ENCODE data around the gene MARK4.

MARK4 gene

DNA sequence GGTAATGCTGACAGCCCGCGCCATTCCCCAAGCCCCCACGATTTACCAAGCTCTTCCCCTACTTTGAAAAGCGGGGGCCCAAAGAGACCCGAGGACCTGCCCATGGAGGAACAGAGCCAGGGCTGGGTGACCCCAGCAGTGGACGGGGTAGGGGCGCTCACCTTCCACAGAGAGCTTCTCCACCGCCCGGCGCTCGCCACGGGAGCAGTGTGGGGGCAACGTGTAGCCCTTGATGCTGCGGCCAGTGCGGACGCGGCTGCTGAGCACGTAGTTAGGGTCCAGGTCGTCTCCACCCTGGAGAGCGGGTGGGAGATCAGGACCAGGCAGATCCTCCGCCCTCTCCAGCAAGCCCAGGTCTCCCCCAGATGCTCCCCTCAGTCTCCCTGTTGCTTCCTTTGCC, 64.2 kb downstream of the MARK4 start:
- TF ChIP-seq, protein P1, sequence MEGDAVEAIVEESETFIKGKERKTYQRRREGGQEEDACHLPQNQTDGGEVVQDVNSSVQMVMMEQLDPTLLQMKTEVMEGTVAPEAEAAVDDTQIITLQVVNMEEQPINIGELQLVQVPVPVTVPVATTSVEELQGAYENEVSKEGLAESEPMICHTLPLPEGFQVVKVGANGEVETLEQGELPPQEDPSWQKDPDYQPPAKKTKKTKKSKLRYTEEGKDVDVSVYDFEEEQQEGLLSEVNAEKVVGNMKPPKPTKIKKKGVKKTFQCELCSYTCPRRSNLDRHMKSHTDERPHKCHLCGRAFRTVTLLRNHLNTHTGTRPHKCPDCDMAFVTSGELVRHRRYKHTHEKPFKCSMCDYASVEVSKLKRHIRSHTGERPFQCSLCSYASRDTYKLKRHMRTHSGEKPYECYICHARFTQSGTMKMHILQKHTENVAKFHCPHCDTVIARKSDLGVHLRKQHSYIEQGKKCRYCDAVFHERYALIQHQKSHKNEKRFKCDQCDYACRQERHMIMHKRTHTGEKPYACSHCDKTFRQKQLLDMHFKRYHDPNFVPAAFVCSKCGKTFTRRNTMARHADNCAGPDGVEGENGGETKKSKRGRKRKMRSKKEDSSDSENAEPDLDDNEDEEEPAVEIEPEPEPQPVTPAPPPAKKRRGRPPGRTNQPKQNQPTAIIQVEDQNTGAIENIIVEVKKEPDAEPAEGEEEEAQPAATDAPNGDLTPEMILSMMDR (IDR thresholded peaks at IDR 0.05; ENCODE audit: extremely low read depth, insufficient read depth, missing control alignments): no peak
- in situ Hi-C loops (cut with MboI; ENCODE audit: low pct_unique_long_range_greater_than_20kb, low sequenced_read_pairs, unreplicated experiment): no loop called here
- DNase-seq (ENCODE audit: low spot score): no peak

DNA sequence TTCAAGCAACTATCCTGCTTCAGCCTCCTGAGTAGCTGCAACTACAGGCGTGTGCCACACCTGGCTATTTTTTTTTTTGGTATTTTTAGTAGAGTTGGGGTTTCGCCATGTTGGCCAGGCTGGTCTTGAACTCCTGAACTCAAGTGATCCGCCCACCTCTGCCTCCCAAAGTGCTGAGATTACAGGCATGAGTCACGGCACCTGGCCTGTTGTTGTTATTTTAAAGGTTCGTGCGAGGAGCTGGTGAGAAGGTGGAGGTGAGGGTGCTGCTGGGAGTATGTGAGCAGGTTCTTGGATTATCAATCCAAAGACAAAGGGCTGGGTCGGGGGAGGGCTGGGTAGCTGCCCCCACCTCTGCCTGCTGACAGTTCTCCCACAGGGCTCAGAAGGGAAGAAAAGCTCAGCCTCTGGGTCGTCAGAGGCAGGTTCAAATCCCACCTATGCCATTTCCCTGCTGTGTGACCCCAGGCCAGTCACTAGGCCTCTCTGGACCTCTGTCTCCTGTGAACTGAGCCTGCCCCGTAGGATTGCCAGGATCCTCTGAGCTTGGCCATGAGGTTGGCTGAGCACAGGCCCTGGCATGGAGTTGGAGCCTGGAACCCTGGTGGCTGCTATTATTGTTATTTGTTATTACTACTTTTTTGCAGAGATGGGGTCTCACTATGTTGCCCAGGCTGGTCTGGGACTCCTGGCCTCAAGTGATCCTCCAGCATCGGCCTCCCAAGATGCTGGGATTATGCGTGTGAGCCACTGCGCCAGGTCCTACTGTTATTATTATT, 70.1 kb downstream of the MARK4 start:
- in situ Hi-C loops (cut with MboI; ENCODE audit: low pct_unique_long_range_greater_than_20kb, low sequenced_read_pairs, unreplicated experiment): no loop called here
- TF ChIP-seq, protein P1 (IDR thresholded peaks at IDR 0.05; ENCODE audit: extremely low read depth, insufficient read depth, missing control alignments): no peak
- DNase-seq (ENCODE audit: low spot score): no peak

DNA sequence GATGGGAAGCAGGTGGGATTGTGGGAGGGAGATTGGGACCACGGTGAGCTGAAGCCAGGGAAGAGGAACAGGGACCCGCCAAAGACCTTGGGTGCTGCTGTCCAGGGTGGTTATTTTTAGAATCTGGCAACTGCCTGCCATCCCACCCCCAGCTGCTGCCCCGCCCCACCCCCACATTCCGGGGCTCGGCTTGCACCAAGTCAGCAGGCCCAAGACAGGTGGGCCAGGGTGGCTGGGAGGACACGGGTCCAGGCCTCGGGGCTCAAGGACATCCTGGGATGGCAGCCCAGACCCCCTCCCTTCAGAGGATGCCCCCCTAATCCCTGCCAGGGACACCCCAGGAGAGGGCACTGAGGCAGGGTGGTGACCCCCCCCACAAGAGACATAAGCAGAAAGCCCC, 70.8 kb downstream of the MARK4 start:
- in situ Hi-C loops (cut with MboI; ENCODE audit: low pct_unique_long_range_greater_than_20kb, low sequenced_read_pairs, unreplicated experiment): no loop called here
- no peak for DNase-seq (ENCODE audit: low spot score)
- TF ChIP-seq, protein P1 (IDR thresholded peaks at IDR 0.05; ENCODE audit: extremely low read depth, insufficient read depth, missing control alignments): no peak

DNA sequence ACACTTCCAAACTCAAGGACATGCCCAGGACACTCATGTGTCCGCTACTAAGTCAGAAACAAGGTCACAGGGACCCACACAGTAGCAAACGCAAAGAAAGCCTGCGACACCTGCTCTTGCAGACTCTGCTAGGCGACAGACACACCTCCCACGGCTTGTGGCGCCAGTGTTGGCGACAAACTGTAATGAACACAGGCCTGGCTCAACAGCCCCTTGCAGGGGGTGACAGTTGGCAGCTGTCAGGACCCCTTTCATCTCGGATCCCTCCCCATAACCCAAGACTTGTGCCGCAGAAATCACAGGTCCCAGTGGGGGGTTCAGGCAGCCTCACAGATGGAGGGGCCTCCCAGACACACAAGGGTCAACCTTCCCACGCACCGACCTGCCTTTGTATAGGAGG, 71.2 kb downstream of the MARK4 start:
- in situ Hi-C loops (cut with MboI; ENCODE audit: low pct_unique_long_range_greater_than_20kb, low sequenced_read_pairs, unreplicated experiment): no loop called here
- TF ChIP-seq, protein P1 (IDR thresholded peaks at IDR 0.05; ENCODE audit: extremely low read depth, insufficient read depth, missing control alignments): no peak
- DNase-seq (ENCODE audit: low spot score): no peak

DNA sequence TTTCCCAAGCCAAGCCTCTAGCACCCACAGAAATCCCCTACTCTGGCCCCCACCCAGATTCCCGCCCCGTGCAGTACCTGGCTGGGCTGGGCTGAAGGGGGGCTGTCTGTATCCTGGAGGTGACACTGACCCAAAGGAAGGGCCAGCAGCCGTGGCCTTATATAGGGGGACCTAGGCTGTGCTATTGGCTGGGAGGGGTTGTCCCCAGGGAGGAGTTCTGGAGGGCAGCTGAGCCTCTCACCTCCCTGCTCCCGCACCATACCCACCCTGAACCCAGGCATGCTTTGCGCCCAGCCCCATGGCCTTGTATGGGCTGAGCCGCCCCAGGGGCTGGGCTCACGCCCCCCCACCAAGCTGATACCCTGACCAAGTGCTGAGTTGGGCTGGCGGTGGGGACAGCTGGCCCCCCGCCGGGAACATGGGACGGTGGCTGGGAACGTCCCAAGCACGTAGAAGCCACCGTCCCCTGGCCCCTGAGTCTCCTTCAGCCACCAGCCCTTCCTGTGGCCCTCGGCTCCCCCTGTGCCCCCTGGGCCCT, 71.7 kb downstream of the MARK4 start, which contains the start of gene CKM:
CKM (minus strand) TSS at position 132 of the 538 bp plus-strand sequence. CDS start 3,162 bp downstream, outside the sequence.
- TF ChIP-seq, protein P1 (IDR thresholded peaks at IDR 0.05; ENCODE audit: extremely low read depth, insufficient read depth, missing control alignments): no peak
- in situ Hi-C loops (cut with MboI; ENCODE audit: low pct_unique_long_range_greater_than_20kb, low sequenced_read_pairs, unreplicated experiment): no loop called here

DNA sequence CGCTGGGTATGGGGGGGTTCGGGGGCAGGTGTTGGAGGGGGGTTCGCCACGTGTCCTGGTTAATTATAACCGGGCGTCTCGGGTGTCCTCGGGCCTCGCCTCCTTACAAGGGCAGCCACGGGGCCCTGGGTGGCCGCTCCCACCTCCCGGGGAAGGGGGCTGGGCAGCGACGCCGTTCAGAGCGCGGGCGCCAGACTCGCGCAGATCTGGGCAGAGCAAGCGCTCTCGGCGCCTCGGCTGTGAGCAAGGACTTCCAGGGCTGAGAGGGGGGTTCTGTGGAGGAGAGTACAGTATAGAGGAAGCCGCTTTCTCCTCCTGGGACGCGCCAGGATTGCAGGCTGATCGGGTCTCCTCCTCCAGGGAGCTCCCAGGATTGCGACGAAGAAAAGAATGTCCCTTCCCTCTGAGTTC, 72.6 kb downstream of the MARK4 start:
- in situ Hi-C loops (cut with MboI; ENCODE audit: low pct_unique_long_range_greater_than_20kb, low sequenced_read_pairs, unreplicated experiment): no loop called here
- TF ChIP-seq, protein P1 (IDR thresholded peaks at IDR 0.05; ENCODE audit: extremely low read depth, insufficient read depth, missing control alignments): no peak
- peak; percentile 46 for DNase-seq (ENCODE audit: low spot score)

More for the DNA sequence above, 71.7 kb downstream of the MARK4 start, which contains the start of gene CKM:
- no peak for DNase-seq (ENCODE audit: low spot score)

Data from GM13977 (cell line).